Right lobe of liver (tissue), 4 donors: ENCODE data around the gene DUSP1.

Experiments
- POLR2A ChIP-seq: fragments of 450-650 bp; IDR thresholded peaks from one replicate; pipeline ENCODE4 v1.6.1; 2017; ENCODE audit warnings: antibody characterized with exemption, mild to moderate bottlenecking
- TF ChIP-seq, protein P1 (sequence below), 4 donors: fragments of 200-600 bp in 3 of 4; fragments of 450-650 bp in 1 of 4; IDR thresholded peaks; one replicate each; pipeline versions ENCODE4 v1.5.1 to v1.8.0; 2016 to 2022; ENCODE audit warnings: antibody characterized with exemption in 4 of 4, mild to moderate bottlenecking in 2 of 4
- donor health status: DM: no; HTN: no; CAD: no.
- donor health status: DM: no; HTN: no; CAD: no.
- donor health status: DM: no; HTN: yes; CAD: no.

- TF ChIP-seq, protein P1, sequence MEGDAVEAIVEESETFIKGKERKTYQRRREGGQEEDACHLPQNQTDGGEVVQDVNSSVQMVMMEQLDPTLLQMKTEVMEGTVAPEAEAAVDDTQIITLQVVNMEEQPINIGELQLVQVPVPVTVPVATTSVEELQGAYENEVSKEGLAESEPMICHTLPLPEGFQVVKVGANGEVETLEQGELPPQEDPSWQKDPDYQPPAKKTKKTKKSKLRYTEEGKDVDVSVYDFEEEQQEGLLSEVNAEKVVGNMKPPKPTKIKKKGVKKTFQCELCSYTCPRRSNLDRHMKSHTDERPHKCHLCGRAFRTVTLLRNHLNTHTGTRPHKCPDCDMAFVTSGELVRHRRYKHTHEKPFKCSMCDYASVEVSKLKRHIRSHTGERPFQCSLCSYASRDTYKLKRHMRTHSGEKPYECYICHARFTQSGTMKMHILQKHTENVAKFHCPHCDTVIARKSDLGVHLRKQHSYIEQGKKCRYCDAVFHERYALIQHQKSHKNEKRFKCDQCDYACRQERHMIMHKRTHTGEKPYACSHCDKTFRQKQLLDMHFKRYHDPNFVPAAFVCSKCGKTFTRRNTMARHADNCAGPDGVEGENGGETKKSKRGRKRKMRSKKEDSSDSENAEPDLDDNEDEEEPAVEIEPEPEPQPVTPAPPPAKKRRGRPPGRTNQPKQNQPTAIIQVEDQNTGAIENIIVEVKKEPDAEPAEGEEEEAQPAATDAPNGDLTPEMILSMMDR (IDR thresholded peaks at IDR 0.05): no peak
- TF ChIP-seq POLR2A: peak; percentile 35
These were observed 18.0 kb upstream of the DUSP1 start for GRCh38 chr5:172788771-172789686.
